CD4-positive, alpha-beta T cell treated with Interleukin-4 for 1 hour (primary cell): ENCODE measurements around the gene NEK8.
A peak's percentile ranks its signal among the peaks of the same experiment; 100 is the strongest.

Experiments
- DNase-seq, 2 donors: peaks; one replicate each; pipeline ENCODE4 v3.0.0-alpha.2; 2020 to 2022

Gene NEK8

DNA sequence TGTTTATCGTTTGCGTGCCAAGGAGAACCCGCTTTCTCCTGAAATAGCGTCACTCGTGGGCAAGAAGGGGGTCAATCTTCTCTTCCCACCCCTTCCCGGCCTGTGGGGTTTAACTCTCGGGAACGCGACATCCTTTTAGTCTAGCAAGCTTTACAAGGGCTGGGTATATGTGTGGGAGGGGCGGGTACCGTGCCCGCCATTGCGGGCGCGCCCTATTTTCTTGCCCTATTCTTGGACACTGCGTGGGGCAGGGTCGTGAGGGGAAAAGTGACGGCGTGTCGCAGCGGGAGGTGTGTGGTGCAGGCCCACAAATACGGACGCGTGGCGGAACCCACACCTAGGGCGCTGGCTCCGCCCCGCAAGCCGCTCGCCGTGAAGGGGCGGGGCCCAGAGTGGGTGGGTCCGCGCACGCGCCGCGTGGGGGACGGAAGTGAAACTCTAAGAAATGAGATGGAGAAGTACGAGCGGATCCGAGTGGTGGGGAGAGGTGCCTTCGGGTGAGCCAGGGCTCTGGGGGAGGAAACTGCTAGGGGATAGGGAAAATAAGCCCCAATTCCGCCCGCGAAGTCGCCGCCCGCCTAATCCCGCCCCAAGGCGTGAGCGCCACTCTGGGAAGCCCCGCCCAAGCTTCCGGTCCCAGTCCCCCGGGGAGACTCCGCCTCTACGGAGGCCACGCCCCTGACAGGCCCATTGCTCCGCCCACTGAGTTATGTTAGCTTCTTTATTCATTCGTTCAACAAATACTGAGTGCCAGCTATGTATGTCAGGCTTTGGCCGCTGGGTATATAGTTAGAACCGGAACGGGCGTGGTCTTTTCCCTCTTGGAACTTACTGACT lies at the start of gene NEK8:
TSS of gene NEK8 (plus strand) at position 425 of the 837 bp plus-strand sequence. CDS start at position 451, 26 bp downstream.
- peak; percentile 96 to 97 for DNase-seq

DNA sequence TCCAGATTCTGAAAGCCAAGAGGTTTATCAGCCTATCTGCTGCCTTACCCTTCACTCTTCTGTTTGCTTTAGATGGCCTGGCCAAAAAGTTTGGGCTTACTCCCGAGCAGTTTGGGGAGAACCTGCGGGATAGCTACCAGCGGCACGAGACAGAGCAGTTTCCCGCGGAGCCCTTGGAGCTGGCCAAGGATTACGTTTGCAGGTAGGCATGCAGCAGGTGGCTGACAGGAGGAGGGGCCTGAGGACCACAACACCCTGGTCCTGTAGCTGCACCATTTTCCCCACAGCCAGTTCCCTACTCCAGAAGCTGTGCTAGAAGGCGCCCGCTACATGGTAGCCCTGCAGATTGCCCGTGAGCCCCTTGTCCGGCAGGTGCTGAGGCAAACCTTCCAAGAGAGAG lies 45.9 kb upstream of the NEK8 start:
- DNase-seq, result no peak

DNA sequence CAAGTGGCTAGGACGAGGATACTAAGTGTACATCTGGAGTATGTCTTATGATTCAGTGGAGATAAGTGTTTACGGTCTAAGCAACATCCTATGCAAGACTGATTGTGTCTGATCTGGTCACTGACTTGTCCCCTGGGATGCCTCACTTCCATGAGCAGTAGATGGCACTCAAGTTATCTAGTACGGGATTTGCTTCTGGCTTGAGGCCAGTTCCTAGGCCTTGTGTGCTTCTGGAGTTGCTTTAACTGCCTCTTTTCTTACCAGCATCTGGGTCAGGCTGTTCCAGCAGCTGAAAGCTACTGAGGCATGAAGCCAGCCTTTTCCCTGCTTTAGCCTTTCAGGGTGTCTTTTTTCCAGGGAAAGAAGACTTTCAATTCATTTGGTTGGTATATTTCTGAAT lies 43.6 kb upstream of the NEK8 start:
- DNase-seq, result no peak

DNA sequence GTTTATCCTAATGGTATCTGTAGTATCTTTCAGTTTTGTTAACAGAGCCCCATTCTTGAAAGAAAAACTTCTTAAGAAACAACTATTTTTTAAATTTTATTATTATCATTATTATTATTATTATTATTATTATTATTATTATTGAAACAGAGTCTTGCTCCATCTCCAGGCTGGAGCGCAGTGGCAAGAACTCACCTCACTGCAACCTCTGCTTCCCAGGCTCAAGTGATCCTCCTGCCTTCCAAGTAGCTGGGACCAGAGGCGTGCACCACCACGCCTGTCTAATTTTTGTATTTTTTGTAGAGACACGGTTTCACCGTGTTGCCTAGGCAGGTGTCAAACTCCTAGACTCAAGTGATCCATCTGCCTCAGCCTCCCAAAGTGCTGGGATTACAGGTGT lies 43.2 kb upstream of the NEK8 start:
- DNase-seq, result no peak

DNA sequence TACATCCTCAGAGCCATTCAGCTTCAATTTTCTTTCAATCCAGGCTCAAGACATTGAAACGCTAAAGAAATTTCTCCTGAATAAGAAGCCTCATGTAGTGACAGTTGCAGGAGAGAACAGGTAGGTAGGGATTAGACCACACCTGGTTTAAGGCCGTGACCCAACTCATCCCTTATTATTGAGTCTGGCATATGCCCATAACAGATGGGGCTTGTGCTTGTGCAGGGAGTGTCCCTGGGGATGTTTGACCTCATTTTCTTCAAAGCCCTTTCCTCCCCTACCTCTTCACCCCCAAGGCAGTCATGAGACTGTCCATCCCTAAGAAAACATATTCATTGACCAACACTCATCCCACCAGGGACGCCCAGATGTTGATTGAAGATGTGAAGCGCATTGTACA lies 42.3 kb upstream of the NEK8 start:
- no peak for DNase-seq

DNA sequence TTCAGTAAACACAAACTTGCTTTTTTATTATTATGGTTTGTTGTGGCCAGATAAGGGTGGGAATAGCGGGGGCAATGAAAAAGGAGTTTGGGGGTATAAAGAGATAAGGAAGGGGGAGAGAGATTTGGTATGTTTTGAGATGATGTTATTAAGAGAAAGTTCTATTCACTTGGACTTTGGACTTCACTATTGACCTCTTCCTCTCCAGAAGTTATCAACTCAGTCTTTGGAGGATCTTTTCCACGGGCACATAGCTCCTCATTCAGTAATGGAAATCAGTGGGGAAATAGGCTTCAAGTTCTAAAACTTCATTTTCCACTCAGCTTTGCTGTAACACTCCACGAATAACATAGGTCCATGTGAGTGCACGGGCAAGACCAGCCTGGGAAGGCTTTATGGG lies 40.1 kb upstream of the NEK8 start:
- no peak for DNase-seq

DNA sequence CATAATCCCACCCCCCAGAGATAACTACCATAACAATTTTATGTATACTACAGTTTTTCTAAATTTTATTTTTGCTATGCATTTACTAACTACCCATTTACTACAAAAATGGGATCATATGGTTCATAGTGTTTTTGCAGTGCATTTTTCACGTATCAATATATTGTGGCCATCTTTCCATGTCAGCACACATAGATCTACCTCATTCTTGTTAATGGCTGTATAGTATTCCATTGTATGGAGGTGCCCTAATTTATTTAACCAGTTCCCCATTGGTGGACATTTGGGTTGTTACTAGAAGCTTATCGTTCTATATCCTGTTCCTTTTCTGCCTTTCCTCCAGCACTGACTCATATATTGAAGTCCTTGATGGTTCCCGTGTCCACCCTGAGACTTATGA lies 39.6 kb upstream of the NEK8 start:
- DNase-seq, result no peak

DNA sequence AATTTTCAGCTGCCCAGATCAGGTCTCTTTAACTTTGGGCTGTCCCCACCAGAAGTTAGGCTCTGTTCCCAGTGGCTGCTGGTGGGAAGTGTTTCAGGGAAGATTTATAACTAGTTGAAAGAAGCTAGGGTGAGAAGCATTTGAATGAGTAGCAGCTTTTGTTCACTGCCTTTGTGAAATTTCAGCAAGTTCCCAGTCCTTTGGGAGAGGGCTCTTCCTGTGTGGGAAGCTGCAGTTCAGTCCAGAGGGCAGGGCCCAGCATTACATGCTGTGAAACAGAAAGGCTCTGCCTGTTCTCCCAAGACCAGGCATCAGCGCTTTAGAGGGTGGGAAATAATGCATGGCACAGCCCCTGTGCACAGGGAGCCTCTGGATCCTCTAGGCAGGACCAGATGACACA lies 34.7 kb upstream of the NEK8 start:
- no peak for DNase-seq

DNA sequence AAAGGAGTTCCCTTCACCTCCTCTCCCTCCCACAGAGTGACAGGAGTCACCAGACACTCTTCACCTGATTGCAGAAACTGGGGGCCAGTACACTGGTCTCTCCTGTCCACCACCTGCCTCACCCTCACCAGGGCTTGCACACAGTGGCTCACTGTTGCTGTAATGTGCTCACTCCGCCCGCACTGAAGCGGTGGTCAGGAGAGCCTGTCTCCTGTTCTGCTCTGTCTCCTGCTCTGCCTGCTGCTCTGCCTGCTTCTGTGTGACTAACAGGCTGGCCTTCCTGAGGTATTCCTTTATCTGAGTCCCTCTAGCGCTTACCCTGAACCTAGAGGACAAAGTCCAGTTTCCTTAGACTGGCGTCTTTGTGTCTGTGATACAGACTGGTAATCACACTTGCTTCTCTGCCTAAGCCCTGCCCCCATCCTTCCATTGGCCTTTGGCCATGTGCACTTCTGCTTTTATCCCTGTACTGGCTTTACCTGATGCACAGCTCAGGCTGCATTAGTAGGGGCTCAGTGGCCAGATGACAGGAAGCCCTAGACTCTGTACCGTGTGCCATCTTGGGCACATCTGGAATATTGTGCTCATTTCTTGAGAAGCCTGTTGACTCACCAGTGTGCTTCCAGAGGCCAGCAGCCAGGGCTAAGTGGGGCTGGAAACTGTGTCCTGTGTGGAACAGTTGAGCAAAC lies 30.2 kb upstream of the NEK8 start:
- no peak for DNase-seq

DNA sequence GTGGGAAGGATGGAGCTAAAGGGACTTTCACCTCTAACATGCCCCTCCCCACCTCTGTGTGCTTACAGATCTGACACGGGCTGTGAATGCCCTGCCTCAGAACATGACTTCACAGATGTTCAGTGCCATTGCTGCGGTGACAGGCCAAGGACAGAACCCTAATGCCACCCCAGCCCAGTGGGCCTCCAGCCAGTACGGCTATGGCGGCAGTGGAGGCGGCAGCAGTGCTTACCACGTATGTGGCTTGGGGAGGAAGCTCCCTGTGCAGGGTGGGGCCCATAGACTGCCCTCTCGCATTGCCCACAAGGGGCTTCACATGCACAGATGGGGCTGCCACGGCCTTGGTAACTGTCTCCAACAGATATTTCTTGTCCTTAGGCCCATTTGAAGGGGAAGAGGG lies 28.3 kb upstream of the NEK8 start:
- DNase-seq, result no peak

DNA sequence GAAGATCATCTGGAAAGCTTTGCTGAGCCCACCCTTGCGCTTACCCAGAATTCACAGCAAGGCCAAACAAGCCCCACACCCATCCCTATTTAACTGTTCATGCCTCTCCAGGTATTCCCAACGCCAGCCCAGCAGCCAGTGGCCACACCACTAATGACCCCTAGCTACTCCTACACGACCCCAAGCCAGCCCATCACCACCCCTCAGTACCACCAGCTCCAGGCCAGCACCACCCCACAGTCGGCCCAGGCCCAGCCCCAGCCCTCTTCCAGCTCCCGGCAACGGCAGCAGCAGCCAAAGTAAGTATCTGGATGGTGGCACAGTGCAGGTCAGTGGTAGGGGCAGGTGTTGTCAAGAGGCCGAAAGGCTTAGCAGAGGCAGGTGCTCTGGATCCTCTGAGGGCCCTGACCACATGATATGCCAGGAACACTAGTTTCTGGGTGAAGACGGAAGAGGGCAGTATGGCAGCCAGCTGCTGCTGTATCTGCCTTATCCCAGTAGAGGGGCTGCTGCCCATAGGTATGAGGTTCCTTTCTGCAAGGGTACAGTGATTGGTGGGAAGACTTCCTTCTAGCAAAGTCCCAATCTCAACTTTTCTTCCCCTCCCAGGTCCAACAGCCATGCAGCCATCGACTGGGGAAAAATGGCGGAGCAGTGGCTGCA lies 27.6 kb upstream of the NEK8 start:
- DNase-seq, result no peak

DNA sequence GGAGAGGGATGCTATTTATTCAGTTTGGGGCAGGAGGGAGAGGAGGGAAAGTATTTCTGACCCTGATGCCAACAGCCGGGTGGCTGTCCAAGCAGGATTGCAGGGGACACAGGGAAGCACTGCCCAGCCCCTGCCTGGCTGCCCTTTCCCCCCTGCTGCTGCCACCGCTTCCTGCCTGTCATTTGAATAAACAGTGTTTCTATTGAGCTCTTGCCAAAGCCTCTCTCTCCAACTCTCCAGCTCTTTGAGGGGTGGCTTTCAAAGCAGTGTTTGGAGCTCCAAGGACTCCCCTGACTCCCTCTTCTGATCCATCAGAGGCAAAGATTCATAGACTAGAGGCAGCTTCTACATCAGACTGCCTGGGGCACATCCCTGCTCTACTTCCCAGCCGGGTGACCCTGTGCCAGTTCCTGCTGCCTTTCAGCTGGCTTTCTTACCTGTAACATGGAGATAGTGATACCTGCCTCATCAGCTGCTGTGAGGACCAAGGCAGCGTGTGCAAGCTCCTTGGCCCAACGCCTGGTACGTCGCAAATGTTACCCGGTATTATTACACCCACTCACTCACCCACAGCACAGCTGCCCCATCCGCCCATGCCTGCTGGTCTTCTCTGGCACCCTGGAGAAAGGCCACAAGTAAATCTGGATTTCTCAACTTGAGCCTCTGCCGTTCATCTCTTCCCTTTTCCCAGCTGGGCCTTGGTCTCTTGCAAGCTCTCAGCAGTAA lies 26.4 kb upstream of the NEK8 start:
- no peak for DNase-seq

DNA sequence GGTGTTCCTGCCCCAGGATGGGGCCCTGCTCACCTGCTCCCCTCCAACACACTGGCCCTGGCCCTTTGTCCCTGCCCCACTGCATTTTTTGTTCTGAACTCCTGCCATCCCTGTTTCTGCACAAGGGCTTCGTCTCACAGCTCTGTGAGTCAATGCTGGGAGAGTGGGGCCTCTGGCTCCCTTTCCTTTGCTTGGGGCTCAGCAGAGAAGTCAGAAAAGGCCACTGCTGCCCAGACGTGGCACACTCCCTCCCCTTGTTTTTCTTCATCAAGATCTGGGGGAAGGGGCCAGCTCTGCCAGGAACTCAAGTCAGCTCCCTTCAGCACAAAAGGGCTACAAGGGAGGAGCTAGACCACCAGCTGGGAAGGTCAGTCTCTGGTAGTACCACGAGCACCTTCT lies 25.8 kb upstream of the NEK8 start:
- DNase-seq, result no peak

DNA sequence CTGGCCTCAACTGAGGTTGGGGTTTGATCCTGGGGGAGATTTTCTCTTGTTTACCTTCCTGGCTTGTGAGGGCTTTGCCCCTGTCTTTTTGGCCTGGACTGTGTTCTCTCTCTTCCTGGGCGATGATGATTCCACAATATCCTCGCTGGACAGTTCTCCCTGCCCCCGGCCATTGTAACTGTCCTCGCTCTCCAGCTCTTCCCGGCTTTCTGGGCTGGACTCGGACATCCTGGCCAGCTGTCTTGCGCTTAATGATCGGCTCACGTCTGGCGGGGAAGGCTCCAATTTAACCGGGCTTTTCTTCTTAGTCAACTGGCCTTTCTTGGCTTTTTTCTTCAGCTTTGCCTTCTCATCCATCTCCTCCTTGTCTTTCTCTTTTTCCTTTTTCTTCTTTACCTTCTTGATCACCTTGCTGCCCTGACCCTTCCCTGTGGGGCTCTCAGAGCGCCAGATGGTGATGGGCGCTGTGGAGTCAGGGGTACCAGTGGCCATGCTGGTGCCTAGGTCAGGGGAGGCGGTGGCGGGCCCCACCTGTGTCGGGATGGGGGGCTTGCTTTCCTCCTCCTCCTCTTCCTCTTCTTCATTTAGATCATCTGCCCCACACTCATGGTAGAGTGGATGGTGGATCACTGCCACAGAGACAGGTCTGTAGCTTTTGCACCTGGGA lies 24.9 kb upstream of the NEK8 start:
- DNase-seq, result no peak

DNA sequence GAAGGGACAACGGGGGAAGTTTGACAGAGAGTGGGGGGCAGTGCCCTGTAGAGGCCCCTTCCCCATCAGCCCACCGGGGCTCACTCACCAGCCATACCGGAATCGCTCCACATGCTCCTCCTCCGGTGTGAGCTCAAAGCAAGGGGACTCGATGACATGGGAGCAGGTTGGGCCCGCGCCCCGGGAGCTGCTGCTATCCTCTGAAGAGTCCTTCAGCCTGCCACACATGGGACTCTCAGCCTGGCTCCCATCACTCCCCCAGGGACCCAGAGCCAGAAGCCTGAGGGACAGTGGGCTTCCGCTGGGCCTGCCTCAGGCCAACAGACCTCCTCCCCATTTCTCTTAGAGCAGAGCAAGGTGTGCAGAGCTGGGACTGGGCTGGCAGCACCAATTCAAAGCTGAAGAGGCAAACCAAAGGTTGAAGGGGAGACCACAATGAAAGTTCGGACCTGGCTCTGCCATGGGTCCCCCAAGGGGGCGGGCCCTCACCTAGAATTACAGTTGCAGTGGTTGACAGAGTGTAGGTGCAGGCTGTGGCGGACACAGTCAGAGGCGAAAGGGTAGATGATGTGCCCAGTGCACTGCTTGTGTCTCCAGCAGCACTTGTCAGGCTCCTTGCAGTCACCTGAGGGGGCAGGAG lies 24.2 kb upstream of the NEK8 start:
- no peak for DNase-seq

DNA sequence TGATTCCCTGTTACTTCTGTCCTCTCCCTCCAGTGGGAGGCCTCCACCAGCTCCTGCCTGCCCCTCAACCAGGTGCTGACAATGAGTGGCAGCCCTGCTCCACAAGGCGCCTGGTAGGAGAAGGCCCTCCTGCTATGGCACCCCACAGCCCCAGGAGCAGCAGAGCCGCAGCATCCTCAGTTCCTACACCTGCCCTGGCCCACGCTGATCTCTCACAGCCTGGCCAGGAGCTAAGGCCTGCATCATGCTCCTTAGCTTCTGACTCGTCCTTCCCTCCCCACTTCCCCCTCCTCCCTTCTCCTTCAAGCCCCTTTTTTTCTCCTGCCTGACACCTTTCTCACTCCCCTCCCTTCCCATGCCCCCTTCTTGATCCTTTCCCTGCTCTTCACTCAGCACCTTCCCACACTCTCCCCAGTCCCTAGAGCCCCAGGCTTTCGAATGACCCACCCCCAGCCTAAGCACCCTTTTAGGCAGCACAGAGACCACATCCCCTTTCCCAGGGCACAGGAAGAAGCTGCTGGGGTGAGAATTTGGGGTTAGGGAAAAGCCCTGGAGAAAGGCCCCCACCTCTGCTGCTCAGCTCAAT lies 23.4 kb upstream of the NEK8 start:
- no peak for DNase-seq

DNA sequence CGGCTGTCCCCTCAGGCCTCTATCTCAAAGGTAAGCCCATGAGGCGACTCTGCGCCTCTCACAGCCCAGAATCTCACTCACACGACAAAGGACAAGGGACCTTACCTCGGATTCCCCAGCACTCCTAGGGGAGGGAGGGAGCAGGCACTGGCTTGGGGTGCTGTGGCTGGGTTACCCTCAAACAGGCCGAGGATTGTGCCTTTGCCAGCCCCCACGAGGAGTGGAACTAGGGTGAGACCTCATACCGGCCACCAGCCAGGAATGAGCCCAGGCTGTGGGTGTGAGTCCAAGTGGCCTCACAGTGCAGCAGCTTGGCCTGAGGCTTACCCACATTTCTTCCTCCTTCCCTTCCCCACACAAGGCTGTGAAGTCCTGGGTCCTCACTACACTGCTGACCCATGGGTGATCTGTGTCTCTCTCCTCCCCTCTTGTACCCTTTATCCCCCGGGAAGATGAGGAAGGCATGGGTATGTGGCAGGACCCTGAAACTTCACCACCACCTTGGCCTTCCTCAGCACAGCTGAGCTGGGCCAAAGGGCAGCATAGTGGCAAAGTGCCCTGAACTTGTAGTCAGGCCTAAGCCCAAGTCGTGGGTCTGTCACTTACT lies 22.8 kb upstream of the NEK8 start:
- no peak for DNase-seq

DNA sequence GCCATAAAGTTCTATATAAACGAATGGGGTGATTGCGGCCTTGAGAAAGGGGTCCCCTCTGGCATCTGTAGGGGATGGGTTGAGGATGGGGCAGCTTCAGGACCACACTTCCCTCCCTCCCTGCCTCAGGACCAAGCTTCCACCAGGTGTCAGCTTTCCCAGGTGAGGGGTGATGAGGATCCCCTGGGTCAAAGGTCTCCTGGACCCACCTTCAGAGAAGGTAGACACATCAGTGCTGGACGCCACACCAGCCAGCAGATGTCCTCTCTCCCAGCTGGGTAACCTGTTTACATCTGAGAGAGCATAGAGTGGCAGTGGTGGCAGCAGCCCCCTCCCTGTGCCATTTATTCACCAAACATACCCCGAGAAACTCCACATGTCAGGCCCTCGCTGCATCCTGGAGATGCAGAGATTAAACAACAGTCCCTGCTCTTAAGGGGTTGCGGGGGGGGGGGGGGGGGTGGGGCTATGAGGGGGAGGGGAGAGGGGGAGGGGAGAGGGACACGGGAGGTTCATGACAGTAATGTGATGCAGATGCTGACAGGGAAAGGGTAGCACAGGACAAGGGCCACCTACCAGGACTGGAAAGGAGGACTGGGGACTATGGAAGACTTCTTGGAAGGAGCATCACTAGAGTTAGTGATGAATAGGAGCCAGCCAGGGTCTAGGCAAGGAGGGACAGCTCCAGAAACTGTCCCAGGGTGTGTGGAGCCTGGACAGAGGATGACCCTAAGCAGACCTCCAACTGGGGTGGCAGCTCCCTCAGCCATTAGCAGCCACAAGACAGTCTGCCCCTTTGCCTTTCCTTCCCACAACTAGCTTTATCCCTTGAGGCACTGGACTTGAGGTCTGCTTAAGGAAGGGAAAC lies 21.9 kb upstream of the NEK8 start:
- DNase-seq, result no peak

DNA sequence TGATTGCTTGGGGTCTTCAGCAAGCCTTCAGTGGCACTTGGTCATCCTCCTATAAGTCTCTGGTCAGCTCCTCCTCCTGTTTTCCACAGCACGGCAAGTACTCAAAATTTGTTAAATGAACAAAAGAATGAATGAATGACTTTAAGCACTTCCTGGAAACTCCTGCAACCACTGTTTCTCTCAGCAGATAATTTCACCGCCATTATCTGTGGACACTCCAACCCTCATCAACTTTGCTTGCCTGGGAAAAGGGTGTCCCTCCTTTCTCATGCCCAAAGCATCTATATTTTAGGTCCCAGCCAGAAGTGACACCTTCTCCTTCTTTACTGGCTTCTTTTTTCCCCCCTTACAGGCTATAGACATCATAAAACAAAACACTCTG lies 21.3 kb upstream of the NEK8 start:
- no peak for DNase-seq
